Measurements from ENCODE around the gene ATG7.
A peak's percentile ranks its signal among the peaks of the same experiment; 100 is the strongest.

ATG7 gene

GRCh38 chr3:11271986-11272904 is at the start of gene ATG7:
TSS of gene ATG7 (plus strand) at chr3:11272397. CDS start at chr3:11298696, 26,299 bp downstream.
- peak; percentile 87 for DNase-seq (ENCODE audit: low read depth, low spot score)
- Histone ChIP-seq H3K9me3 (ENCODE audit: control insufficient read depth, insufficient read depth, low read length) (no peaks in the 10 kb centered on the region), H3K4me3 (ENCODE audit: low read length) (peak within 1 kb of the TSS; percentile 83; the same call in 1 of the 2 replicates), H3K4me1 (ENCODE audit: control insufficient read depth, insufficient read depth, low read length) (no peaks in the 10 kb centered on the region), H3K27me3 (ENCODE audit: control insufficient read depth, insufficient read depth, low read length) (no peaks in the 10 kb centered on the region), H3K36me3 (ENCODE audit: control insufficient read depth, insufficient read depth, low read length) (no peaks in the 10 kb centered on the region), H3K27ac (ENCODE audit: low read length) (no peak within 1 kb of the TSS)
- WGBS (ENCODE audit: insufficient coverage, insufficient read length): no CpG with 5 or more reads among the region's 51 CpGs

GRCh38 chr3:11224010-11224409 is 48.2 kb upstream of the ATG7 start:
- H3K4me1 ChIP-seq (ENCODE audit: control insufficient read depth, insufficient read depth, low read length): no peaks in the 10 kb centered on the region
- WGBS (ENCODE audit: insufficient coverage, insufficient read length): no CpG with 5 or more reads among the region's 3 CpGs
- no peak overlapping the region for H3K4me3 ChIP-seq (ENCODE audit: low read length)
- no peaks in the 10 kb centered on the region for H3K36me3 ChIP-seq (ENCODE audit: control insufficient read depth, insufficient read depth, low read length)
- no peaks in the 10 kb centered on the region for H3K9me3 ChIP-seq (ENCODE audit: control insufficient read depth, insufficient read depth, low read length)
- no peaks in the 10 kb centered on the region for H3K27me3 ChIP-seq (ENCODE audit: control insufficient read depth, insufficient read depth, low read length)
- no peak overlapping the region for H3K27ac ChIP-seq (ENCODE audit: low read length)
- no peak for DNase-seq (ENCODE audit: low read depth, low spot score)

- Histone ChIP-seq H3K27me3 (ENCODE audit: control insufficient read depth, insufficient read depth, low read length) (no peaks in the 10 kb centered on the region), H3K27ac (ENCODE audit: low read length) (no peak overlapping the region), H3K4me1 (ENCODE audit: control insufficient read depth, insufficient read depth, low read length) (no peaks in the 10 kb centered on the region), H3K36me3 (ENCODE audit: control insufficient read depth, insufficient read depth, low read length) (no peaks in the 10 kb centered on the region), H3K9me3 (ENCODE audit: control insufficient read depth, insufficient read depth, low read length) (no peaks in the 10 kb centered on the region), H3K4me3 (ENCODE audit: low read length) (no peak overlapping the region)
- DNase-seq (ENCODE audit: low read depth, low spot score): no peak
- WGBS (ENCODE audit: insufficient coverage, insufficient read length): no CpG with 5 or more reads among the region's 3 CpGs
Observed at GRCh38 chr3:11224870-11225229, 47.3 kb upstream of the ATG7 start.

GRCh38 chr3:11226042-11226370 is 46.2 kb upstream of the ATG7 start:
- Histone ChIP-seq H3K4me3 (ENCODE audit: low read length) (no peak overlapping the region), H3K27ac (ENCODE audit: low read length) (no peak overlapping the region)

GRCh38 chr3:11228041-11228440 is 44.2 kb upstream of the ATG7 start:
- Histone ChIP-seq H3K9me3 (ENCODE audit: control insufficient read depth, insufficient read depth, low read length) (no peaks in the 10 kb centered on the region), H3K36me3 (ENCODE audit: control insufficient read depth, insufficient read depth, low read length) (no peaks in the 10 kb centered on the region), H3K27ac (ENCODE audit: low read length) (no peak overlapping the region), H3K4me3 (ENCODE audit: low read length) (no peak overlapping the region), H3K27me3 (ENCODE audit: control insufficient read depth, insufficient read depth, low read length) (no peaks in the 10 kb centered on the region), H3K4me1 (ENCODE audit: control insufficient read depth, insufficient read depth, low read length) (no peaks in the 10 kb centered on the region)
- DNase-seq (ENCODE audit: low read depth, low spot score): no peak
- no CpG with 5 or more reads among the region's 4 CpGs for WGBS (ENCODE audit: insufficient coverage, insufficient read length)

More at GRCh38 chr3:11226042-11226370, 46.2 kb upstream of the ATG7 start:
- no peak for DNase-seq (ENCODE audit: low read depth, low spot score)
- Histone ChIP-seq H3K36me3 (ENCODE audit: control insufficient read depth, insufficient read depth, low read length) (no peaks in the 10 kb centered on the region), H3K27me3 (ENCODE audit: control insufficient read depth, insufficient read depth, low read length) (no peaks in the 10 kb centered on the region), H3K4me1 (ENCODE audit: control insufficient read depth, insufficient read depth, low read length) (no peaks in the 10 kb centered on the region), H3K9me3 (ENCODE audit: control insufficient read depth, insufficient read depth, low read length) (no peaks in the 10 kb centered on the region)
- no CpG with 5 or more reads among the region's 6 CpGs for WGBS (ENCODE audit: insufficient coverage, insufficient read length)

- H3K4me1 ChIP-seq (ENCODE audit: control insufficient read depth, insufficient read depth, low read length): no peaks in the 10 kb centered on the region
- no peaks in the 10 kb centered on the region for H3K27me3 ChIP-seq (ENCODE audit: control insufficient read depth, insufficient read depth, low read length)
- no peaks in the 10 kb centered on the region for H3K9me3 ChIP-seq (ENCODE audit: control insufficient read depth, insufficient read depth, low read length)
- no peak for DNase-seq (ENCODE audit: low read depth, low spot score)
- WGBS (ENCODE audit: insufficient coverage, insufficient read length): no CpG with 5 or more reads among the region's 4 CpGs
- H3K27ac ChIP-seq (ENCODE audit: low read length): no peak overlapping the region
- no peaks in the 10 kb centered on the region for H3K36me3 ChIP-seq (ENCODE audit: control insufficient read depth, insufficient read depth, low read length)
- no peak overlapping the region for H3K4me3 ChIP-seq (ENCODE audit: low read length)
Observed at GRCh38 chr3:11230125-11230524, 42.1 kb upstream of the ATG7 start.

GRCh38 chr3:11230832-11231231 is 41.4 kb upstream of the ATG7 start:
- DNase-seq (ENCODE audit: low read depth, low spot score): no peak
- H3K4me3 ChIP-seq (ENCODE audit: low read length): no peak overlapping the region
- WGBS (ENCODE audit: insufficient coverage, insufficient read length): no CpG with 5 or more reads among the region's 3 CpGs
- H3K27ac ChIP-seq (ENCODE audit: low read length): no peak overlapping the region
- H3K27me3 ChIP-seq (ENCODE audit: control insufficient read depth, insufficient read depth, low read length): no peaks in the 10 kb centered on the region
- no peaks in the 10 kb centered on the region for H3K4me1 ChIP-seq (ENCODE audit: control insufficient read depth, insufficient read depth, low read length)
- H3K9me3 ChIP-seq (ENCODE audit: control insufficient read depth, insufficient read depth, low read length): no peaks in the 10 kb centered on the region
- no peaks in the 10 kb centered on the region for H3K36me3 ChIP-seq (ENCODE audit: control insufficient read depth, insufficient read depth, low read length)

GRCh38 chr3:11235385-11235784 is 36.8 kb upstream of the ATG7 start:
- WGBS (ENCODE audit: insufficient coverage, insufficient read length): no CpG with 5 or more reads among the region's 8 CpGs
- no peak overlapping the region for H3K4me3 ChIP-seq (ENCODE audit: low read length)
- no peaks in the 10 kb centered on the region for H3K27me3 ChIP-seq (ENCODE audit: control insufficient read depth, insufficient read depth, low read length)
- DNase-seq (ENCODE audit: low read depth, low spot score): no peak
- no peaks in the 10 kb centered on the region for H3K9me3 ChIP-seq (ENCODE audit: control insufficient read depth, insufficient read depth, low read length)
- H3K36me3 ChIP-seq (ENCODE audit: control insufficient read depth, insufficient read depth, low read length): no peaks in the 10 kb centered on the region
- H3K4me1 ChIP-seq (ENCODE audit: control insufficient read depth, insufficient read depth, low read length): no peaks in the 10 kb centered on the region
- no peak overlapping the region for H3K27ac ChIP-seq (ENCODE audit: low read length)

GRCh38 chr3:11236588-11237461 is 35.4 kb upstream of the ATG7 start:
- Histone ChIP-seq H3K9me3 (ENCODE audit: control insufficient read depth, insufficient read depth, low read length) (no peaks in the 10 kb centered on the region), H3K4me1 (ENCODE audit: control insufficient read depth, insufficient read depth, low read length) (no peaks in the 10 kb centered on the region), H3K4me3 (ENCODE audit: low read length) (no peak overlapping the region), H3K27me3 (ENCODE audit: control insufficient read depth, insufficient read depth, low read length) (no peaks in the 10 kb centered on the region), H3K36me3 (ENCODE audit: control insufficient read depth, insufficient read depth, low read length) (no peaks in the 10 kb centered on the region), H3K27ac (ENCODE audit: low read length) (no peak overlapping the region)
- WGBS (ENCODE audit: insufficient coverage, insufficient read length): no CpG with 5 or more reads among the region's 8 CpGs
- DNase-seq (ENCODE audit: low read depth, low spot score): peak; percentile 67

GRCh38 chr3:11238060-11238459 is 34.1 kb upstream of the ATG7 start:
- no peaks in the 10 kb centered on the region for H3K9me3 ChIP-seq (ENCODE audit: control insufficient read depth, insufficient read depth, low read length)
- H3K4me1 ChIP-seq (ENCODE audit: control insufficient read depth, insufficient read depth, low read length): no peaks in the 10 kb centered on the region
- H3K36me3 ChIP-seq (ENCODE audit: control insufficient read depth, insufficient read depth, low read length): no peaks in the 10 kb centered on the region
- no peak overlapping the region for H3K27ac ChIP-seq (ENCODE audit: low read length)
- WGBS (ENCODE audit: insufficient coverage, insufficient read length): no CpG with 5 or more reads among the region's 3 CpGs
- H3K27me3 ChIP-seq (ENCODE audit: control insufficient read depth, insufficient read depth, low read length): no peaks in the 10 kb centered on the region
- no peak overlapping the region for H3K4me3 ChIP-seq (ENCODE audit: low read length)
- DNase-seq (ENCODE audit: low read depth, low spot score): no peak

Measured in iPS DF 6.9 (cell line).